Caco-2 (cell line): Measurements from ENCODE around the gene SMURF2. TPM values are rescaled to one million over a fixed set of nuclear protein-coding genes. Genes with fewer than 3 reads are reported as not detected.

Experiments used
- BruUV-seq: library from RNA; stranded (reverse); fragments of 400-500 nt; replicated peaks from 2 replicates; lab custom pipeline; 2021; lab: Mats Ljungman, UMichigan
- CTCF ChIA-PET: fragments of 300-600 bp; sonication (Branson Sonifier 250); formaldehyde crosslinking; loops from one replicate; lab custom pipeline; 2022; ENCODE audit warnings: antibody characterized with exemption; lab: Charles Lee
- POLR2A ChIA-PET: fragments of 300-600 bp; sonication (Branson Sonifier 250); formaldehyde crosslinking; loops from one replicate; lab custom pipeline; 2022; ENCODE audit warnings: antibody characterized with exemption; lab: Charles Lee
- DNase-seq, 2 experiments: peaks; one replicate each; pipeline versions ENCODE4 v3.0.0 to v3.0.0-alpha.2; 2020 to 2022
- H3K27me3 ChIP-seq: replicated peaks from 2 replicates; pipeline ENCODE4 v1.6.0; 2011; ENCODE audit warnings: low read length; ENCODE audit not compliant: control insufficient read depth, insufficient read depth
- H3K36me3 ChIP-seq: 2 replicates; pipeline ENCODE4 v1.5.1; 2011; ENCODE audit warnings: low read length; ENCODE audit not compliant: control insufficient read depth, insufficient read depth
- H3K4me1 ChIP-seq: fragments of 250-450 bp; sonication (Bioruptor Pico); 2 replicates; pipeline ENCODE4 v1.5.1; 2020; ENCODE audit warnings: mild to moderate bottlenecking
- H3K4me3 ChIP-seq: 2 replicates; pipeline ENCODE4 v1.5.1; 2011; ENCODE audit warnings: low read depth, mild to moderate bottlenecking, control low read depth, low read length
- H3K9me3 ChIP-seq: fragments of 250-450 bp; sonication (Bioruptor Pico); 2 replicates; pipeline ENCODE4 v1.5.1; 2020; ENCODE audit warnings: mild to moderate bottlenecking, moderate library complexity
- H3K27ac Mint-ChIP-seq: one replicate; pipeline ENCODE4 v1.8.0; 2022; ENCODE audit warnings: mixed read lengths; ENCODE audit not compliant: unreplicated experiment
- H3K27me3 Mint-ChIP-seq: one replicate; pipeline ENCODE4 v1.8.0; 2022; ENCODE audit warnings: mixed read lengths; ENCODE audit not compliant: insufficient read depth, unreplicated experiment
- H3K36me3 Mint-ChIP-seq: one replicate; pipeline ENCODE4 v1.8.0; 2022; ENCODE audit warnings: mild to moderate bottlenecking, mixed read lengths; ENCODE audit not compliant: insufficient read depth, unreplicated experiment
- H3K4me1 Mint-ChIP-seq: one replicate; pipeline ENCODE4 v1.8.0; 2022; ENCODE audit warnings: low read depth, mixed read lengths; ENCODE audit not compliant: unreplicated experiment
- H3K4me3 Mint-ChIP-seq: one replicate; pipeline ENCODE4 v1.8.0; 2022; ENCODE audit warnings: mild to moderate bottlenecking, moderate library complexity, mixed read lengths; ENCODE audit not compliant: unreplicated experiment
- H3K9me3 Mint-ChIP-seq: one replicate; pipeline ENCODE4 v1.8.0; 2022; ENCODE audit warnings: mixed read lengths; ENCODE audit not compliant: unreplicated experiment
- CTCF ChIP-seq, 2 experiments: fragments of 200-600 bp in 1 of 2; IDR thresholded peaks; 1 replicate in 1 of 2; 2 replicates in 1 of 2; pipeline versions ENCODE4 v1.5.1 to v1.8.0; 2011 to 2022; ENCODE audit warnings: antibody characterized with exemption in 1 of 2, control low read depth in 1 of 2, inconsistent platforms in 1 of 2, low read depth in 1 of 2, low read length in 1 of 2, mild to moderate bottlenecking in 1 of 2, moderate library complexity in 1 of 2; ENCODE audit not compliant: insufficient read depth in 1 of 2, severe bottlenecking in 1 of 2, unreplicated experiment in 1 of 2
- intact Hi-C: fragments of 100-400 bp; cut with micrococcal nuclease; formaldehyde crosslinking; loops from one replicate; pipeline ENCODE4 v1.10.0; 2022; ENCODE audit not compliant: unreplicated experiment
- total RNA-seq: library from RNA; stranded (reverse); gene quantifications from 2 replicates; pipeline ENCODE4 v1.2.3, GENCODE V29; 2022

The SMURF2 gene
- total RNA-seq, 1 experiment from 2014 or later: 26.9 TPM

GRCh38 chr17:64648234-64648633, 13.9 kb downstream of the SMURF2 start:
- CTCF ChIA-PET: no interaction called here

GRCh38 chr17:64647817-64648216, 14.3 kb downstream of the SMURF2 start:
- Histone ChIP-seq H3K4me3 (no peak overlapping the region), H3K4me1 (no peaks in the 10 kb centered on the region), H3K36me3 (no peaks in the 10 kb centered on the region), H3K27me3 (no peaks in the 10 kb centered on the region), H3K9me3 (no peaks in the 10 kb centered on the region)
- H3K4me1 Mint-ChIP-seq: no peaks in the 10 kb centered on the region
- POLR2A ChIA-PET: no interaction called here
- H3K27ac Mint-ChIP-seq: no peak overlapping the region
- no TSS peak for BruUV-seq
- no peaks in the 10 kb centered on the region for H3K36me3 Mint-ChIP-seq
- H3K27me3 Mint-ChIP-seq: no peaks in the 10 kb centered on the region
- intact Hi-C loops: loop anchor here (5.0 kb wide), 1 partner anchor 111 kb away; no protein-coding TSS in a partner anchor
- CTCF ChIA-PET: interaction anchor here (0.6 kb wide), 2 partner anchors 113 to 250 kb away, joined by 4 to 5 read pairs; no protein-coding TSS in a partner anchor
- DNase-seq: no peak
- H3K9me3 Mint-ChIP-seq: no peaks in the 10 kb centered on the region
- H3K4me3 Mint-ChIP-seq: no peak overlapping the region
- no peak for TF ChIP-seq CTCF (IDR thresholded peaks at IDR 0.05; ENCODE audit: insufficient read depth in 1 of 2, low read depth in 1 of 2, low read length in 1 of 2, severe bottlenecking in 1 of 2, unreplicated experiment in 1 of 2)

More at GRCh38 chr17:64648234-64648633, 13.9 kb downstream of the SMURF2 start:
- POLR2A ChIA-PET: no interaction called here
- no peaks in the 10 kb centered on the region for H3K9me3 Mint-ChIP-seq
- no peaks in the 10 kb centered on the region for H3K36me3 ChIP-seq
- no TSS peak for BruUV-seq
- H3K4me3 ChIP-seq: no peak overlapping the region
- no peak overlapping the region for H3K27ac Mint-ChIP-seq
- H3K27me3 ChIP-seq: no peaks in the 10 kb centered on the region
- no peak for DNase-seq
- intact Hi-C loops: loop anchor here (5.0 kb wide), 1 partner anchor 111 kb away; no protein-coding TSS in a partner anchor
- no peak for TF ChIP-seq CTCF (IDR thresholded peaks at IDR 0.05; ENCODE audit: insufficient read depth in 1 of 2, low read depth in 1 of 2, low read length in 1 of 2, severe bottlenecking in 1 of 2, unreplicated experiment in 1 of 2)
- H3K27me3 Mint-ChIP-seq: no peaks in the 10 kb centered on the region
- H3K4me1 ChIP-seq: no peaks in the 10 kb centered on the region
- H3K9me3 ChIP-seq: no peaks in the 10 kb centered on the region
- no peak overlapping the region for H3K4me3 Mint-ChIP-seq
- no peaks in the 10 kb centered on the region for H3K36me3 Mint-ChIP-seq
- no peaks in the 10 kb centered on the region for H3K4me1 Mint-ChIP-seq

- no peak overlapping the region for H3K27ac Mint-ChIP-seq
- H3K36me3 Mint-ChIP-seq: peaks cover 6% of the 10 kb centered on the region
- H3K9me3 Mint-ChIP-seq: no peaks in the 10 kb centered on the region
- ChIA-PET CTCF (interaction anchor here (0.7 kb wide), 1 partner anchor 220 kb away, joined by 3 read pairs; no protein-coding TSS in a partner anchor), POLR2A (no interaction called here)
- Histone ChIP-seq H3K27me3 (no peaks in the 10 kb centered on the region), H3K9me3 (no peaks in the 10 kb centered on the region), H3K4me3 (no peak overlapping the region), H3K36me3 (no peaks in the 10 kb centered on the region), H3K4me1 (peaks cover 5% of the 10 kb centered on the region; the same call in 1 of the 2 replicates)
- TF ChIP-seq CTCF (IDR thresholded peaks at IDR 0.05; ENCODE audit: insufficient read depth in 1 of 2, low read depth in 1 of 2, low read length in 1 of 2, severe bottlenecking in 1 of 2, unreplicated experiment in 1 of 2): no peak
- no peak overlapping the region for H3K4me3 Mint-ChIP-seq
- no peaks in the 10 kb centered on the region for H3K27me3 Mint-ChIP-seq
- no peak for DNase-seq
- H3K4me1 Mint-ChIP-seq: no peaks in the 10 kb centered on the region
- intact Hi-C loops: no loop called here
- no TSS peak for BruUV-seq
These were observed 22.6 kb downstream of the SMURF2 start for GRCh38 chr17:64639516-64639915.
